ENCODE results near the gene CHST10.

The CHST10 gene

GRCh38 chr2:100413571-100413970 is 3.9 kb downstream of the CHST10 start:
- DNase-seq, result no peak

- no peak for DNase-seq
These were observed 4.6 kb downstream of the CHST10 start for GRCh38 chr2:100412881-100413321.

DNA sequence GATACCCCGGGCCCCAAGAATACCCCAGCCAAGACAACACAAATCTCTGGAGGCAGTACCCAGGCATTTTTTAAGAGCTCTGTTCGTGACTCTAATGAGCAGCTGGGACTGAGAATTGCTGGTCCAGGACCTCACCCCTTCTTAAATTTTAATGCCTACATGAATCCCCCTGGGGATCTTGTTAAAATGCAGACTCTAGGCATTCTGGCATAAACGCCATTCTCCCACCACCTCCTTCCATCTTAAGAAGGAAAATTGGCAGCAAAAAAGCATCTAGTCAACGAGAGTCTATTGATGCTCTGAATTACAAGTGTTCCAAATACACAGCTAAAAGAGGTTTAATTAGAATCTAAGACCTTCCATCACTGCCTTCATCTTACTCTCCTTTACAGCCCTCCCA is 5.0 kb downstream of the CHST10 start:
- DNase-seq, result no peak

GRCh38 chr2:100411841-100412292 is 5.6 kb downstream of the CHST10 start:
- no peak for DNase-seq

GRCh38 chr2:100409975-100410647 is 7.4 kb downstream of the CHST10 start:
- DNase-seq, result no peak

DNA sequence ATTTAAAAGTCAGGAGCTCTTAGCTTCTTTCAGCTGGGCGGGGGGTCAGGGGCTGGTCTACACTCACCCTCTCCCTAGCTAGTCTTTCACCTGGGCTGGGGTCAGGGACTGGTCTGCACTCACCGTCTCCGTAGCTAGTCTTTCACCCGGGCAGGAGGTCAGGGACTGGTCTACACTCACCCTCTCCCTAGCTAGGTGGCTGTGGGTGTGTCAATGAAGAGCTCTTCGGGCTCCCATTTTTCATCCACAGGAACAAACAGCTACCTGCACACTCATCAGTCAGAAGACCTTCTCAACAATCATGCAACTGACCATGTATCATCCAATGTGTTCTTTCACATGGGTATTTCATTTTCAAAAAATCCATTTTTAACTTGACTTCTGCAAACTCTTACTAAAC is 8.0 kb downstream of the CHST10 start:
- DNase-seq, result no peak

DNA sequence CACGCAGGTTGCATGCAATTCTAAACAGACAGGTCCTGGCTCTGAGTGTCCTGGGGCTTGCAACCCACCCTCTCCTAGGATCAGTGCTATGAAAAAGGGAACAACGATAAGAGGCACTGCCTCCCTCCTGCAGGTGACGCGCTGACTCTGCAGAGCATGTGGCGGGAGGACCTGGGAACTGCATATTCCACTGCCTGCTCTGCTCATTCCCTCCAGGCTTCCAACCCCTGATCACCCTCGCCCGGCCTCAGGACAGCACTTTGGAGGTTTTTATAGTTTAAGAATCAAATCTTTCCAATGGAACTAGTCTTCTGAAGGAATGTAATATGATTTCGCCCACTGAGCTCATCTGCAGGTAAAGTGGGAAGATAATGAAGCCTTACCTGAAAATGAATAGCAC is 8.5 kb downstream of the CHST10 start:
- DNase-seq, result no peak

- DNase-seq, result no peak
These were observed 9.4 kb downstream of the CHST10 start for GRCh38 chr2:100408104-100408503.

DNA sequence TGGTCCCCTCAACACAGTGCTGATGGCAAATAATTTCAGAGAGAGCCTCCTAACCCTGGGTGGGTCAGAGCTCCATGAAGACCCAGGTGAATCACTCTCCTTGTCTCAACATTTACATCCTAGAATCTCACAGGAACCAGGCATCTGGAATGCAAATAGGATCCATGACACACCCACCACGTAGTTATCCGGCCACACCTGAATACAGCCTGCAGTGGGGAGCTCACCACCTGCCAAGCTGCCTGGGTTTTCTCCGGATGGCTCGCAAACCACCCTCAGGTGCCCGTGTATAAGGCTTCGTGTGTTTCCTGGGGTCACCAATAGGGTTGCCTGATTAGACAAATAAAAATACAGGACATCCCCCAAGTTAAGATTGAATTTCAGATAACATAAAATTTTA is 9.9 kb downstream of the CHST10 start:
- no peak for DNase-seq

GRCh38 chr2:100407073-100407472 is 10.4 kb downstream of the CHST10 start:
- DNase-seq, result no peak

DNA sequence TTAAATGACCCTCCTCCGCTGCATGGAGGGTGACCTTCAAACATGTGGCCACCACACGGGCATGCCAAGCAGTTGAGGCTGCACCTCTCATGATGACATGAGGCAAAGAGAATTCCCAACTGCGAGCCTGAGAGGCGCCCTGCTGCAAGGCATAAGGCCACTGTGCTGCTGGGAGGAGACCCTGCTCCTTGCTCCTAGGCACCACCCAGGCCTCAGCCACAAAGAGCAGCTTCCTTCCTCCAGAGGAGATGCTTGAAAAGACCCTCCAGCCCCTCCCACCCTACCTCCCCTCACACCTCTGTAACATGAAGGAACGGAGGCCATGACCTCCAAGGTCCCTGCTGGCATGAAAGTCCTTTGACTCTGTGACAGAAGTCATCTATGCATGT is 11.4 kb downstream of the CHST10 start:
- DNase-seq, result no peak

DNA sequence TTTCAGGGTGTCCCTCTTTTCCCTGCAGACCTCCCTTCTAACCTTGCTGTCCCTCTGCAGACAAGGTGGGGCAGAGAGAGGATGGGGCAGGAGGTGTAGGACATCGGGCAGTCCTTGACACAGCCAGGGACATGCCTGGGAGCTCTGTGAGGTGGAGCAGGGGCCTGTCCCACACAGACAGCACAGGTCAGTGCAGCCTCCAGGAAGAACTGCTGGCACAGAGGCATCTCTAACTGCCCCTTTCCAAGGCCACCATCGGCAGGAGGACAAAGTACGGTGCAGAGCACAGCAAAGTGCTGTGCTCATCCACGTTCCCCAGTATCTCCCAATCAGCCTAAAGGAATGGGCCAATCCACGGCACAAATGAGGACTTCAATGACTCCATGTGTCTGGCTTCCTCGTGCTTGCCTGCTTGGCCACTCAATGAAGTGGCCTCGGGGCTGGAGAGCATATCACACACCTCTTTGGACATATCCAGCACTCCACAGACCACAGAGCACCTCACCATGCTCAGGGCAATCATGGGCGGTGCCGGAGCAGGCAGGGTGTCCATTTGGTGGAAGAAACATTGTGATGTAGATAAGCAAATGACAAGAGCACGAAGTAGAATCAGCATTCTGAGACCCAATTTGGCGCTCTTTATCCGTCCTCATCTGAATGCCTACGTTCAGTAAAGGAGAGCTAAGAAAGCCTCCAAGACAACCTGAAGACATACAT is 11.9 kb downstream of the CHST10 start:
- DNase-seq, result no peak

GRCh38 chr2:100404411-100404810 is 13.1 kb downstream of the CHST10 start:
- DNase-seq, result no peak

DNA sequence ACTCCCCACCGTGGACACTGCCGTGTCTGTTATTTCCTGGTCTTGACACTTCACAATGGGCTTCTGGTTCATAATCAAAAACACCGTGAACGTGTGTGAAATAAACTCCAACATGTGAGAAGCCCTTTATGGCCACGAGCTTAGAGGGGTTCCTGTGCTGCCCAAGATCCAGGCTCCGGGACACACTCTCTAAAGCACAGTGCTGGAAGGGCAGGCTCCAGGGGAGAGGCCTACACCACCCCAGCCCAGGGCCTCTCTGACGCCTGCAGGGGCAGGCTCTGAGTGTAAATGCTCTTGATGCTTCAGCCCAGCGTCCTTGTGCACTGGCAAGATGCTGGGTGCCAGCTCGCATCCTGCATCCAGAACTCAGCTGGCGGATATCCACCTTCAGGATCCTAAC is 13.7 kb downstream of the CHST10 start:
- DNase-seq, result no peak

GRCh38 chr2:100401268-100401667 is 16.2 kb downstream of the CHST10 start:
- DNase-seq, result no peak

- no peak for DNase-seq
These were observed 17.8 kb downstream of the CHST10 start for GRCh38 chr2:100399714-100400113.

DNA sequence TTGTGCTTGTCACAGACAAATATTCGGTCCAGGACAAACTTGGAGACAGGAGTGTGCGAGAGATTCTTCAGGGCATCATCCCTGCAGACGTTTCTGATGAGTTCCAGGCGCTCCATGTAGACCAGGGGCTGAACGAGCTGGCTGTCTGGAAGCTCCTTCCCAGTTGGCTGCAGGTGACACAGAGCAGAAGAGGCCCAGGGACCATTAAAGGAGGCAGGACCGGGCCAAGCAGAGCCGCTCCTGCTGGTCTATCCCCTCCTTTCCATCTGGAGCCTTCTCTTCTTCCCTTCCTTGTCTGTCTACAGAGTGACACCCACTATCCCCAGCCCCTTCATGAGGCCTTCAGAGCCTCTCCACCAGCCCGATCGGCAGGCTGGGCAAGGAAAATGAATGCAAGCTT is 19.5 kb downstream of the CHST10 start:
- no peak for DNase-seq

DNA sequence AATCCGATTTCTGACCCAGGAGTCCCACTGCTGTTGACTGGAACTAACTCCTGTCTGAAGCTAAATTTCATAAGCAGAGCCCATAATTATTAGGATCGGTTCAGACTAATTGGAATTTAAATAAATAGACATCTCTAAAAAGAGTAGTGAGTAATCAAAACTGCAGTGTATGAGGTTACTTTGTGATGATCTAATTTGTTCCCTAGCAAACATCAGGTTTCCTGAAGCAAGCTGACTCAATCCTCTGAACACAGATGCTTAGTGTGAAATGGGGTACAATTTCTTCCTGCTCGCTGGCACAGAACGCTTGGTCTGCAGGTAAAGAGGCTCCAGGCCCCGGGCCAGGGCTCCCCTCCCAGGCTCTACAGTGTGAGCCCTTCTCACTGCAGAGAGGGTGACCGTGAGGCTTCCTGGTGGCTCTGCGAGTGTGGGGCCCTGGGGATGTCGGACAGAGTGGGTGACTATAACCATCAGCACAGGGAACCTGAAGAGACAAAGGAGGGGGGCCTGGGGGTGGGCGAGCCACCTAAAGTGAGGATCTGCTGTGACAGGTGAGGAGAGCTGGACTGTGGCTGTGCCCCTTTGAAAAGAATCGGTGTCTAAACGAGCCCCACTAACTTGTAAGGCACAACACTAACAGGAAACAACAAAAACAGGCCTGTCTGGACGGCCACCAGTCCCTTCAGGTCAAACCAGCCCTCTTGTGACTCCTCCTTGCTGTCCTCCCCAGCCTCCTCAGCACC is 20.2 kb downstream of the CHST10 start:
- no peak for DNase-seq

- DNase-seq, result no peak
These were observed 21.0 kb downstream of the CHST10 start for GRCh38 chr2:100396483-100396882.

GRCh38 chr2:100395532-100396350 is 21.7 kb downstream of the CHST10 start:
- no peak for DNase-seq

DNA sequence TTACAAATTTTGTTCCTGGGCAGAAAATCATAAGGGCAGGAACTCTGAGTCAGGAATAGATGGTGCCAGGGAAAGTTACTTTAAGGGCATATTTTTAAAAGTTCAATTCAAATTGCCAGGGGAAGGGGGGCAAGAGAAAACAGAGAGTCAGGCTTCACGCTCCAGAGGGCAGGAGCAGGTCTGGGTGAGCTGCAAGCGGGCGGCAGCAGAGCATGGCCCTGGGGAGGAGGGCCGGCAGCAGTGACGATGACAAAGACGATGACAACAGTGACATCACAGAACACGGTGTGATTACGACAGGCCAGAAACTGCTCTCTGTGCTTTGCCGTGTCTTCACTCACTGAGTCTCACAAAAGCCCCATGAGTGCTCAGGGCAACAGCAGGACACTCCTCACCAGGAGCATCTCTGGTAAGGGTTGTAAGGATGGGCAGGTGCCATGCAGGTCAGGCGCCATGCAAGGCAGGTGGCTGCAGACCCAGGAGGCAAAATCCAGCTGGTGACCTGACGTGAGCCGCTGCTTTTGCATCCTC is 23.3 kb downstream of the CHST10 start:
- no peak for DNase-seq

DNA sequence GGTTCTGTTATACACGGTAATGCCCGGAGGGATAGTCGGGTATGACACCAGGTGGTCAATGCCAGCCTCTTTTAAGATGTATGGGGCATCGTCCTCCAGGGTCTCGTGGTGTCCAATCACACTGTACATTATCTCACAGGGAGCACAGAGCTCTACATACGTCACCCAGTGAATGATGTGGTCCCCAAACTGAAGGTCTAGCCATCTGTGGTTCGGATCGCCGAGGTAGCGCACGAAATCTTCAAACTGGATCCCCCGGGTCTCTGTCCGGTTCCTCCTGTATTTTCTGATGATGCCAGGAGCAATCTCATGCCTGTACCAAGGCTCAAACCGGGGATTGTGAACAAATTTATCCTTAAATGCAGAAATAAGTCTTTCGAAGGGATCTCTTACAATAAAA is 24.1 kb downstream of the CHST10 start:
- DNase-seq, result no peak

DNA sequence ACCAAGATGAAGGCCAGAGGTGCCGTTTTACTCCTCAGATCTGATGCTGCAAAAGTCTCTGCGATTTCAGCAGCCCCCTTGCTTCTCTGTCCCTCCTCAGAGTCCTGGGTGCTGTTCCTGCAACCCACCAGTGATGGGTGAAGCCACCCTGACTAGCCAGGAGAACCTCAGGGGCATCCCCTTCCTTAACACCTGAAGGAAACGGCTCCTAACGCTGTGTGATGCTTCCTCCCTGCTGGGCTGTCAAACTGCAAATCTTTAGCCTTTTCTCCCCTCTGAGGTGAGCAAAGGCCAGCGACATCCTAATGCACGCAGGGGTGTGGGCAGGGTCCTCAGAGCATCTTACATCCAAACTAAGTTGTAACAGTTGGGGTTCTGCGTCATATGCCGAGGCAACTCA is 24.8 kb downstream of the CHST10 start:
- DNase-seq, result no peak

Data from NCI-H526 (cell line).